OCI-M1 (cell line): Measurements from ENCODE around the gene ENTPD8.
"Not testable (repeated sequence)": the region's sequence is repeated elsewhere in the genome, so short reads cannot be mapped to it uniquely, and the experiment has no call there.

ENCODE experiments used
- DNase-seq: peaks from one replicate; lab custom pipeline; 2025; lab: John Stamatoyannopoulos, UW

The ENTPD8 gene

GRCh38 chr9:137394866-137395665, 46.1 kb downstream of the ENTPD8 start:
- DNase-seq: no peak

- DNase-seq: no peak
Observed at GRCh38 chr9:137393176-137394150, 47.7 kb downstream of the ENTPD8 start.

- no peak for DNase-seq
Observed at GRCh38 chr9:137392232-137393007, 48.7 kb downstream of the ENTPD8 start.

GRCh38 chr9:137391411-137391754, 49.8 kb downstream of the ENTPD8 start:
- DNase-seq: no peak

- DNase-seq: no peak
Observed at GRCh38 chr9:137390553-137391410, 50.4 kb downstream of the ENTPD8 start.

- no peak for DNase-seq
Observed at GRCh38 chr9:137389428-137389746, 51.8 kb downstream of the ENTPD8 start.

GRCh38 chr9:137388589-137389427, 52.3 kb downstream of the ENTPD8 start:
- no peak for DNase-seq

GRCh38 chr9:137387891-137388560, 53.1 kb downstream of the ENTPD8 start:
- DNase-seq: no peak

- no peak for DNase-seq
Observed at GRCh38 chr9:137387114-137387890, 53.9 kb downstream of the ENTPD8 start.

- DNase-seq: not testable (repeated sequence)
Observed at GRCh38 chr9:137386507-137387113, 54.5 kb downstream of the ENTPD8 start.

- no peak for DNase-seq
Observed at GRCh38 chr9:137385061-137385655, 56.0 kb downstream of the ENTPD8 start.
